ENCODE data around the gene CLDN9.

The CLDN9 gene

GRCh38 chr16:3057181-3058138, 44.7 kb downstream of the CLDN9 start:
- FAIRE-seq, result no peak

GRCh38 chr16:3058139-3059030, 45.7 kb downstream of the CLDN9 start:
- no peak for FAIRE-seq

GRCh38 chr16:3059041-3059722, 46.5 kb downstream of the CLDN9 start:
- FAIRE-seq, result no peak

GRCh38 chr16:3059723-3060242, 47.1 kb downstream of the CLDN9 start:
- FAIRE-seq, result no peak

- FAIRE-seq, result no peak
Observed at GRCh38 chr16:3060339-3061127, 47.8 kb downstream of the CLDN9 start.

- no peak for FAIRE-seq
Observed at GRCh38 chr16:3062553-3062952, 49.8 kb downstream of the CLDN9 start.

GRCh38 chr16:3063625-3064386, 51.1 kb downstream of the CLDN9 start:
- no peak for FAIRE-seq
